GM19463 (cell line): ENCODE measurements around the gene RDH12.
"Not testable (repeated sequence)": the region's sequence is repeated elsewhere in the genome, so short reads cannot be mapped to it uniquely, and the experiment has no call there.

ENCODE experiments used
- ATAC-seq: cut with Tn5 transposase; IDR thresholded peaks from one replicate; pipeline ENCODE4 v1.9.1; 2021; ENCODE audit warnings: mild to moderate bottlenecking, moderate library complexity; ENCODE audit not compliant: unreplicated experiment

The RDH12 gene

GRCh38 chr14:67704484-67705089 lies 2.9 kb downstream of the RDH12 start:
- ATAC-seq = no peak

GRCh38 chr14:67705211-67705610 lies 3.5 kb downstream of the RDH12 start:
- no peak for ATAC-seq

- not testable (repeated sequence) for ATAC-seq
Measured at GRCh38 chr14:67709346-67709745, 7.7 kb downstream of the RDH12 start.

- not testable (repeated sequence) for ATAC-seq
Measured at GRCh38 chr14:67709796-67710195, 8.1 kb downstream of the RDH12 start.

GRCh38 chr14:67710209-67710608 lies 8.5 kb downstream of the RDH12 start:
- ATAC-seq = no peak

- no peak for ATAC-seq
Measured at GRCh38 chr14:67717048-67717447, 15.4 kb downstream of the RDH12 start.

GRCh38 chr14:67718265-67718664 lies 16.6 kb downstream of the RDH12 start:
- no peak for ATAC-seq

- not testable (repeated sequence) for ATAC-seq
Measured at GRCh38 chr14:67719385-67719784, 17.7 kb downstream of the RDH12 start.

GRCh38 chr14:67719866-67720265 lies 18.2 kb downstream of the RDH12 start:
- ATAC-seq = no peak

GRCh38 chr14:67721875-67722274 lies 20.2 kb downstream of the RDH12 start:
- no peak for ATAC-seq

GRCh38 chr14:67722293-67722692 lies 20.6 kb downstream of the RDH12 start:
- no peak for ATAC-seq

GRCh38 chr14:67725171-67725570 lies 23.5 kb downstream of the RDH12 start:
- ATAC-seq = no peak

- no peak for ATAC-seq
Measured at GRCh38 chr14:67727361-67727760, 25.7 kb downstream of the RDH12 start.

GRCh38 chr14:67728258-67728657 lies 26.6 kb downstream of the RDH12 start:
- ATAC-seq = no peak

- no peak for ATAC-seq
Measured at GRCh38 chr14:67729072-67729885, 27.6 kb downstream of the RDH12 start.

- ATAC-seq = no peak
Measured at GRCh38 chr14:67733616-67734015, 31.9 kb downstream of the RDH12 start.

- no peak for ATAC-seq
Measured at GRCh38 chr14:67734675-67735074, 33.0 kb downstream of the RDH12 start.

- no peak for ATAC-seq
Measured at GRCh38 chr14:67735336-67736147, 33.9 kb downstream of the RDH12 start.

GRCh38 chr14:67736771-67737170 lies 35.1 kb downstream of the RDH12 start:
- ATAC-seq = no peak

- no peak for ATAC-seq
Measured at GRCh38 chr14:67738740-67739504, 37.2 kb downstream of the RDH12 start.

GRCh38 chr14:67744046-67744445 lies 42.4 kb downstream of the RDH12 start:
- ATAC-seq = no peak
